GM19395 (cell line): ENCODE data around the gene MS4A15.

ENCODE experiments used
- ATAC-seq: cut with Tn5 transposase; IDR thresholded peaks from one replicate; pipeline ENCODE4 v1.9.1; 2021; ENCODE audit warnings: mild to moderate bottlenecking, moderate library complexity; ENCODE audit not compliant: unreplicated experiment

The MS4A15 gene

GRCh38 chr11:60776167-60776566 is 19.5 kb downstream of the MS4A15 start:
- no peak for ATAC-seq

- ATAC-seq: no peak
Measured at GRCh38 chr11:60777106-60777505, 20.4 kb downstream of the MS4A15 start.

DNA sequence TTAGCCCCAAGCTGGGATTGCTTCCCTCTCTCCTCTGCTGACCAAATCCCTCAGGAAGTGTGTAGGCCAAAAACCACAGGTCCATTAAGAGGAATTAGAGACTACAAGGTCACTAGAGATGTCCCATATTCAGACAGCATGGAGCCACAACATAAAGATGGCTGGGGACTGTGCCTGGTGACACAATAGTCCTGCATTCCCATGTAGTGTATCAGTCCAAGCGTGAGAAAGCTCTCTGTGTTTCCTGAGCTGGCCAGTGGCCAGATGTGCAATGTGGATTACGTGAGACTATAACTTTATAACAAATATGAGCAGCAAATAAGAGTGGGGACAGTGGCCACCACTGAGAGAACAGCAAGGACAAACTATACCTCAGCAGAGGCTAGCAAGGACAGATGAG is 20.9 kb downstream of the MS4A15 start:
- no peak for ATAC-seq

DNA sequence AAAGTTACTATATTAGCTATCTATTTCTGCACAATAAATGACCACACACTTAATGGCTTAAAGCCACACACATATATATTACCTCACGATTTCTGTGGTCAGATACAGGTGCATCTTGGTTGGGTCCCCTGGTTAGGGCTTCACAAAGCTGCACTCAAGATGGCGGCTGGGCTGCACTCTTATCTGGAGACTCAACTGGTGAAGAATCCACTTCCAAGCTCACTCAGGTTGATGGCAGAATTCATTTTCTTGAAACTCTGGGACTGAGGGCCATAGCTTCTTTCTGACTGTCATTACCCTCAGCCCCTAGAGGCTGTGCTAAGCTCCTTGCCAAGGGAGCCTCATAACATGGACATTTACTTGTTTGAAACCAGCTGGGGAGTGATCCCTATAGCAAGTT is 23.4 kb downstream of the MS4A15 start:
- no peak for ATAC-seq

DNA sequence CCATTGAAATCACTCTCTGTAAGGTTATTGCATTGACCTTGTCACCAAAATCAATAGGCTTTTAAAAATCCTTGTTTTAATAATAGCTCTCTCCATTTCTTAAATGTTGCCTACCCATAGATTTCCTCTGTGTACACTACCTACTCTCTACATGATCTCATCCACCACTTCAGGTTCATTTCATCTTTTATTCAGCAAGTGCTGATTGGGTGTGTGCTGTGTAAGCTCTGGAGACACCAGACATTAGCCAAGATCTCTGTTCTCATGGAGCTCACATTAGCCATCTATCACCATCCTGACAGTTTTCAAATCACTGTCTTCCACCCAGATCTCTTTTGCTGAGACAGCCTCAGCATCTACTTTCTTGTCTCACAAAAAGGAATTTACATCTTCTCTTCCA is 24.1 kb downstream of the MS4A15 start:
- ATAC-seq: no peak

- no peak for ATAC-seq
Measured at GRCh38 chr11:60781286-60781980, 24.8 kb downstream of the MS4A15 start.

GRCh38 chr11:60781981-60782316 is 25.3 kb downstream of the MS4A15 start:
- ATAC-seq: no peak

DNA sequence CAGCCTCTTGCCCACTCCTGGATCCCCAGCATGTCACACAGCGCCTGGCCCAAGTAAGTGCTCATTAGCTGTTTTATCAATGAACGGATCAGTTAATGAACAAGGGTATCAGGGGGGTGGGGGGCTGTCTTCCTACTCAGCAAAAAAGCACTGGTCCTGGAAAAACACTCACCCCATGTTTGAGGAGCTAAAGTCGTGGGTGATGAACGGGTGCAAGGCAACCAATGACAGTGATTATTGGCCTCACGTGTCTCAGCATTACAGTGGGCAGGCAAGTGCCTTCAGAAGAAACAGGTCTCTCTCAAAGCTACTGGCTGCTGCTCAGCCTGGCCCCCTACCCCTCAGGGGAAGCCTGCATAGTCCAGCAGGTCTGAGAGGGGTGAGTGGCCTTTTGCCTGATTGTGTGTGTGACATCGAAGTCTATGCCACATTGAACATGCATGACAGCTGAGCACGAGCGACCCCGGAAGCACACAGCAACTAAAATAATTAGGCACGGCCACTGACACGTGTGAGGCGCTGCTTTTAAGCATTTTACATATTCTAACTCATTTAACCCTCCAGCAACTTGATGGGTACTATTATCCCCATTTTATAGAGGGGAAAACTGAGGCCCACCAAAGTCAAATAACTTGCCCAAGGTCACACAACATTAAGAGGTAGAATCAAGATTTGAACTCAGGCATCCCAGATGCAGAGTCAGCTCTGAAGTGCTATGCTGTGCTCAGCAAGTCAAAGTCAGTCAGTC is 25.9 kb downstream of the MS4A15 start:
- ATAC-seq: no peak

- ATAC-seq: no peak
Measured at GRCh38 chr11:60783141-60783484, 26.4 kb downstream of the MS4A15 start.

GRCh38 chr11:60783911-60784310 is 27.2 kb downstream of the MS4A15 start:
- no peak for ATAC-seq

GRCh38 chr11:60785136-60785535 is 28.5 kb downstream of the MS4A15 start, which contains the start of gene MS4A10:
TSS of gene MS4A10 (plus strand) at chr11:60785333. CDS start at chr11:60790336, 5,003 bp downstream.
- ATAC-seq: no peak

DNA sequence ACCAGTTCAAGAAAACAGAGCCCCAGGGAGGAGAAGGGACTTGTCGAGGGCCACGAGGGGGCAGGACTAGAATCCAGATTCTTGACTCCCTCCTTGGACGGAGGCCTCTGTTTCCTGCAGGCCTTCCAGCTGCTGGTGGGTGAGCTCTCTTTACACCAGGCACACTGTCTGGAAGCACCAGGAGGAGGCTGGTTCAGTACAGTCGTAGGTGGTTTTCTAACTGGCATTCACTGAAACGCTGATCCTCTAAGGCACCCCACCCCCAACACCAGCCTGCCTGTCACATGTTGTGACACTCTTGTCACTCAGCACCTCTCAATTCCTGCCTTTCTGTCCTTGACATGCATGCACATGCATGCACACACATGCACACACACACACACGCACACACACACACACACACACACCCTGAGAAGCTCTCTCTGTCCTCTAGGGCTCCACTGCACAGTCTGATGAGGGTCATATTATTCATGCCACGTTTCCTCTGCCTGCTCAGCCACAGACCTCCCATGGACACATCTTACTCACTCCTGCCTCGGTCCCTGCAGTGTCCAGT is 29.2 kb downstream of the MS4A15 start:
- ATAC-seq: no peak

DNA sequence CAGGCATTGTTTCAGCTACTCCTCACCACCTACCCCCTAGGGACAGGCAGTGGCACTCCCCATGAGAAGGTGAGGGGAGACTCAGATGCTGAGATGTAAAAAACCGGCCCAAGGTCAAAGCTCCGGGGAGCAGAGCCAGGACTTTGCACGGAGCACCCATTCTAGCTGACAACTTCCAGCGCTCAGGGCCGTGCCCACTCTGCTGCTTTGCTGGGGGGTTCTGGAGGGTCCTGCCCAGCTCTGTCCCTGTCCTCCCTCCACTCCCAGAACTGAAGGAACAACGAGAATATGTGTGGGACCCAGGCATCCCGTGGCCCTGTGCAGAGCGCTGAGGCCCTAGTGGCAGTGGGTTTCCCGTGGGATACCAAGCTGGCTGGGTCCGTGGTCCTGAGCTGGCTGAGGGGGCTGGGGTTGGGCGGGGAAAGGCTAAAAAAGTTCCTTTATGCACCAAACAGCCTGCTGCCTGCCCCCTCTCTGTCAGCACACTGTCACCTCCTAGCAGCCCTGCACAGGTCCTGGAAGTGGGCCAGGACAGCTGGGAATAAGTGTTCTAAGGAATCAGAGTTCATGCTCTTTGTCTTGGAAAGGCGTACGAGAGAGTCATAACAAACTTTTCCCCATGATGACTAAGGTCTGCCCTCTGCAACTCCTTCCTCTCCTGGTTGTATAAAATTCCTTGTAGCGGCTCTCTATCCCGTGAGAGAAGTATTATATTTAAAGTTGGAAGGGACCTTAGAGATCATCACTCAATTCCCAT is 30.3 kb downstream of the MS4A15 start:
- no peak for ATAC-seq

- no peak for ATAC-seq
Measured at GRCh38 chr11:60788401-60789125, 31.9 kb downstream of the MS4A15 start.

GRCh38 chr11:60790726-60791125 is 34.1 kb downstream of the MS4A15 start:
- ATAC-seq: no peak

DNA sequence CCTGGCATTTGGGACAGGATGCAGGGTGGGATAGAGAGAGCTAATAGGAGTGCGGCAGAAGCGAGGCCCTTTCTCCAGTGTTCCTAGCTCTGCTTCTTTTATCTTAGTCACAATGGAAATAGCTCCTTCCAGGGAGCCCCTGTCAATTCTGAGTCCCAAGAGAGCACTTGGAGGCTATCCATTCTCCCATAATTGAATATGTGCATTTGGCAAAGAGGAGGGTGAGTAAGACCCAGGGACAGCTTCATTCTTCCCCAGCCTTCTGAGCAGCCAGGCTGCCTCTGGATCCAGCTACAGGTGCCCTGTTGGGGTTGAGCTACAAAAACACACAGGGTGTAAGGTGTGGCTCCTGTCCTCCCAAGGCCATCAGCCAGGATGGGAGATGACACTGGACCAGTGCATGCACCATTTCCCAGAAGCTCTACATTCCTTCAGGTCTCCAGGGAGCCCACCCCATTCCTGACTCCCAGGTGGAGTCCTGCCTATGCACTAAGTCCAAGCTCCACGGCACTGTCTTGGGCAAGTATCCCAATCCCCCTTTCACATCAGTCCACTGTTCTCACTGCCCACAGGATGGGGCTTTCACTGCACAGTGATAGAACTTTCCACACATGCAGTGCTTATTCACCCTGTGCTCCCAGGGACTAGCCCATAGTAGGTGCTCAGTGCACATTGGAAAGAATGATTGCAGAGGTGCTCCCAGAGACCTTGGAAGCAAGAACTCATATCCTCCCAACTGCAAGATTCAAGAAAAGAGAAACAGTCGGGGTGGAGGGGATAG is 34.7 kb downstream of the MS4A15 start:
- no peak for ATAC-seq

- no peak for ATAC-seq
Measured at GRCh38 chr11:60792521-60792920, 35.9 kb downstream of the MS4A15 start.

GRCh38 chr11:60795291-60795690 is 38.6 kb downstream of the MS4A15 start:
- no peak for ATAC-seq

- no peak for ATAC-seq
Measured at GRCh38 chr11:60797846-60798630, 41.4 kb downstream of the MS4A15 start.
